SK-N-DZ (cell line): ENCODE results near the gene PXDN.
"Not testable (repeated sequence)": the region's sequence is repeated elsewhere in the genome, so short reads cannot be mapped to it uniquely, and the experiment has no call there.

Source experiments
- DNase-seq: peaks from one replicate; pipeline ENCODE4 v3.0.0-alpha.2; 2015; ENCODE audit warnings: low spot score

The PXDN gene

GRCh38 chr2:1681323-1682180 lies 62.8 kb downstream of the PXDN start:
- no peak for DNase-seq

GRCh38 chr2:1681017-1681318 lies 63.3 kb downstream of the PXDN start:
- no peak for DNase-seq

DNA sequence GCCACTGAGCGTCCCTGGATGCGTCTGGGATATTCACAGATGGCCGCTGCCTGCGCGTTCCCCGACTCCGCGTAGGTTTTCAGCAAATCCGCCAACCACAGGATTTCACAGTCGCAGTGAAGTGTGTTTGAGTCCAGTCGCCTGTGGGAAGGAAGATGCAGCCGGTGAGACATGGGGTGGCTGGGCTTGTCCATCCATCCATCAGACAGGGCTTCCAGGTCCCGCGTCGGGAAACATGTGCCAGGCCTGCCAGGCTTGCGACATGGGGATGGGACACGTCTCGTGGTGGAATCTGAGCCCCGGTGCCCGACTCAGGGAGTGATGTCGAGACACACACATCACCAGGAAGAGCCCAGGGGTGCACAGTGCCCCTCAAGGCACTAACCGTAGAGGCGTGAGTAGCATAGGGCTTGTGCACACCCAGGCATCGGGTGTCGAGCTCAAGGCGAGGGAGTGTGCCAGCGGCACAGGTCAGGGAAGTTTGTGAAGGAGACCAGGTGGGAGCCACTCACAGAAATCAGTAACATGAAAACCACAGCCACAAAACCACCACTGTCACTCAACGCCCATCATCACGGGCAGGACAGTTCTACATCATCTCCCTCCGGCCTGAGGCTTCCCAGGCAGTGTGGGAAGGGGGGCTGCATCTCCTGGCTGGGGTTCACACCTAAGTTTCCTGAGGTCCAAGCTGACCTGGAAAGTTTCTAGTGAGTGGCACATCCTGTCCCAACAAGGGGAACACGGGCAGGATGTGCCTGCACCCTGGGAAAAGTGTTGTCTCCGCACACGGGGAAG lies 63.9 kb downstream of the PXDN start:
- DNase-seq, result no peak

- DNase-seq, result not testable (repeated sequence)
Observed at GRCh38 chr2:1679488-1680039, 64.8 kb downstream of the PXDN start.

DNA sequence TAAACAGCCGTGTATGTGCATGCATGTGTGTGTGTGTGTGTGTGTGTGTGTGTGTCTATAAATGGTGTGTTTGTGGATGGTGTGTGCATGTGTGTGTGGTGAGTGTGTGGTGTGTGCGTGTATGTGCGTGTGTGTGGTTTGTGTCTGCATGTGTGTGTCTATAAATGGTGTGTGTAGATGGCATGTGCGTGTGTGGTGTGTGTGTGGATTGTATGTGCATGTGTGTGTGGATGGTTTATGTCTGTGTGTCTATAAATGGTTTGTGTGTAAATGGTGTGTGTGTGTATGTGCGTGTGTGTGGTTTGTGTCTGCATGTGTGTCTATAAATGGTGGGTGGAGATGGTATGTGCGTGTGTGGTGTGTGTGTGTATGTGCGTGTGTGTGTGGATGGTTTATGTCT lies 65.2 kb downstream of the PXDN start:
- DNase-seq, result not testable (repeated sequence)

DNA sequence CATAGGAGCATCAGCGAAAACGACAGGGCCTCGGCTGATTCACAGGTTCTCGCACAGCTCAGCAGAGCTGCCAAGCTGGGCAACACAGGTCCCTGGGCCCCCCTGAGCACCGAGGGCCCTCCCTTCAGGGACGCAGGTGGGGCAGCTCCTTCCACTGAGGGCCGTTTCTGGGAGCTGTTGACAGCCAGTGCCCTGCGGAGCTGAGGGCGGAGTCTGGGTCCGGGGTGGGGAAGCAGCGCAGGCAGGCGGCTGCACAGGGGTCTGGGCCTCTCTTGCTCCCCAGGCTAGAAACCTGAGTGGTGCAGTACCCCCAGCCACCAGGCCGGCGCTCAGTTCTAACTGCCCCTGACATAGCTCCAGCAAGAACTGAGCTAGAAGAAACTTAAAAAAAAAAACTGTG lies 65.7 kb downstream of the PXDN start:
- no peak for DNase-seq

DNA sequence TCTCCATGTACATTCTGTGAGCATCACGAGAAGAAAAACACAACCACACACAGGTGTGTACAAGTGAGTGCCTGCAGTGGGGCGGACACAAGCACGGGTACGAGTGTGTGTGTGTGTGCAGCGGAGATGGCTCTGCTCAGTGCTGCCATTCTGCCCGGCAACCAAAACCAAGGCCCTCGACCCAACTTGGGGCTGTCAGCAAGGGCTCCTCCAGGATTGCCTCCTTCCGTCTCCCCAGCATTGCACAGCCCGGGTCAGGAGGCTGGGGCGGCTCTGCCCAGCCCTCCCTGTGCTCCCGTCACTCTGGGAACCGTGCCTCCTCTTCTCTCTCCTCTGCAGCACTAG lies 66.5 kb downstream of the PXDN start:
- DNase-seq, result no peak

- DNase-seq, result no peak
Observed at GRCh38 chr2:1676913-1677820, 67.1 kb downstream of the PXDN start.

DNA sequence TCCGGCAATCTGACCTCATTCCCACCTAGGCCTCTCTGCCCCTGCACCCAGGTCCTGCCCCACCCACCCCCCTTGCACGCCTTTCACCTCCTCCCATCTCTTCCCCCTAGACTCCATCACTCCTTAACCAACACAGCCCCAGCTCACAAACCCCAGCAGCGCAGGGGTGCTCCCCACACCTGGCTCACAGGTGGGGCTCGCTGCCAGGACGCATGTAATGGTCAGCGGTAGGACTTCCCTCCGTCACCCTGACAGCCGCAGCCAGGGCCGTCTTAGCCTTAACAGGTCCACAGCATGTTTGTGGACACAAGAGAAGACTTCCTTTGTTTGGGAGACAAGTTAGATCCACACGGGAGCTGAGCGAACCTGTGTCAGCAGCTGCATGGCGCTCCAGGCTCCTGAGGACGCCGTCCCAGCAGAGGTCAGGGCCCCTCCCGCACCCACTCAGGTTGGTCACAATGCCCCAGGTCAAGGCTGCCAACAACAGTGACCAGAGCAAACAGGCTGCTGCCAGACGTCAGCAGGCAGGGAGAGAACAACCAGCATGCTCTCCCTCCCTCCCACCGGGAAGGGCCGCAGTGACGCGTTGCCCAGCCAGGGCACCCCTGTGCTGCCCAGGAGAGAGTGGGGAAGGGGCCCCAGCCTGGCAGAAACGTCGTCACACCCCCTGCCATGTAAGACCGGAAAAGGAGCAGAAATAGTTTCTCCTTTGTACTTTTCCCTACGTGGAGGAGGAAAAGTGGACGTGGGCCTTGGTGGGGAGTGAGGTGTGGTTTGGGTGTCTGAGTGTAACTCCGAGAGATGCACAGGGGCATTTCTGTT lies 68.0 kb downstream of the PXDN start:
- DNase-seq, result no peak

GRCh38 chr2:1675633-1676032 lies 68.7 kb downstream of the PXDN start:
- no peak for DNase-seq

GRCh38 chr2:1674766-1675397 lies 69.4 kb downstream of the PXDN start:
- no peak for DNase-seq

DNA sequence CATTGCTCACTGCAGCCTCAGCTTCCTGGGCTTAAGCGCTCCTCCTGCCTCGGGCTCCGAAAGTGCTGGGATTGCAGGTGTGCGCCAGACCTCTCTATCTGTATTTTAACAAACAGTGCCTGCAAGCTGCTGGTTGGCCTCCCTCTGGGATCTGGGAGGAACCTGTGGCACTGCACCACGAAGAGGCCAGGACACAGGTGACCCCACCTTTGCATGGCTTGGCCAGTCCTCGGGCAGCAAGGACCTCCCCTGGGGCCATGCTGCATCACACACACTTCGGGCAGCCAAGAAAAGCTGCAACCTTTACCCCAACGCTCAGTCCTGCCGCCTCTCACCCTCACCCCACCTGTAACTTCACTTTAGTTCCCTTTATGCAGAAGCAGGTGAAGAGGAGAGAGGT lies 70.0 kb downstream of the PXDN start:
- DNase-seq, result no peak

GRCh38 chr2:1673160-1673944 lies 71.0 kb downstream of the PXDN start:
- no peak for DNase-seq

- DNase-seq, result no peak
Observed at GRCh38 chr2:1672738-1673137, 71.6 kb downstream of the PXDN start.

DNA sequence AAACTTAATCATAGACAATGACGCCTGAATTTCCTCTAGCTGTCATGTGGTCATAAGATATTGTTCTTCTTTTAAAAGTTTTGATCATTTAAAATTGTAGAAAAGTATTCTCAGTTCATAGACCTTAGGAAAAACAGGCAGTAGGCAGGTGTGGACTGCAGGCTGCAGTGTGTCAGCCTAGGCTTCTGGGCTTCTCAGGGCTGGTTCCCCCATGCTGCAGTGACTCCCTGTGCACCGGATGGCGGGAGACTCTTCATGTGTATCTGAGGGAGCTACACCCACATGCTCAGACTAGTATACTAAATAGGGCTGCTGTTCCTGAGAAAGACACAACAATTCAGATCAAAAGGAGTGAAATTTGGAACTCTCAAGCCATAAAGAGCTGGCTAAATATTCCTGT lies 72.4 kb downstream of the PXDN start:
- DNase-seq, result no peak

DNA sequence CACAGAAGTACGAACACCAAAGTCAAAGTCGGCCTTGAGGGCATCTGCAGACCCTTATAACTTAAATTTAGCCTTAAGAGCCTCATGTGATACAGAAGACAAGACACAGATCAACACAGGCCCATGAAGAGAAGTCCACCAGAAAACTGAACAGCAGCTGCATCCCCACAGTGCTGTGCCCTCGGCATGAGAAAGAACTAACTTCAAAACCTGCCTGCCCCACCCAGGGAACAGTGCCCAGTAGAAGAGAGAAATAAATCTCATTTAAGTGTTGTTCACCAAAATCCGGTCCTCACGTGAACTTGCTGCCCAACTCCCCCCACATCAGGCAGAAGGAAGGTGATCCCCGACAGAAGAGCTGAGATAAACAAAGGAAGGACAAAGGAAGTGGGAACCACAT lies 73.7 kb downstream of the PXDN start:
- DNase-seq, result no peak

DNA sequence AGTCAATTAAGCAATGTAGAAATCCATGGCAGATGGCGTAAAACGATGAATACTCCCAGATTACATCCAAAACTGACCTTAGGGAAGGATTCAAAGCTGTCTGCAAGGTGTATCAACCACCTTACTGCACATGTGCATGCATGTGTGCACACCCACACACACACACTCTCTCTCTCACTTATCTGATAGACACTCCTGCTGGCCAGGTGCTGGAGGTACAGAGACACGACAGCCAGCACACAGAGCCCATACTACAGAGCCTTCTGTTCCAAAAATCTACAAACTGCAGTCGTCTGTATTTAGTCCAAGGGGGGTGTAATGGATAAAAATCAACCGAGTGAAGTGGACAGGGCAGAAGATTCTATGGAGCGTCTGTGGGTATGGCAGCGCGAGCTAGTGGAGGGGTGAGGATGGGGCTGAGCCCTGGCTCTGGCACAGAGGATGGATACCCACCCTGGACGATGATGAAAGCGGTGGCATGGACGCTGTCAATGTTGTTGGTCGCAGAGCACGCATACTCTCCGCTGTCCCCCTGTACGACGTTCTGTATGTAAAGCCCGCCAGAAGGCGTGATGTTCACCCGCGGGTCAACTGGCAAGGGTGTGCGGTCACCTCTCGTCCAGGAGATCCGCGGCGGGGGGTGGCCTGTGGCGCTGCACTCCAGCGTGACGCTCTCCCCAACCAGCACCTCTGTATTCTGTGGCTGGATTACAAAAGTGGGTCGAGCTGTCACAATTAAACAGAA lies 78.4 kb downstream of the PXDN start:
- no peak for DNase-seq

- DNase-seq, result no peak
Observed at GRCh38 chr2:1664698-1665097, 79.6 kb downstream of the PXDN start.

GRCh38 chr2:1664076-1664605 lies 80.2 kb downstream of the PXDN start:
- no peak for DNase-seq
